HG03066 (cell line): ENCODE results near the gene UBE4A.

Experiments used
- ATAC-seq: cut with Tn5 transposase; IDR thresholded peaks from one replicate; pipeline ENCODE4 v1.9.1; 2021; ENCODE audit warnings: low read depth; ENCODE audit not compliant: unreplicated experiment

UBE4A gene

GRCh38 chr11:118435893-118436624 is 76.7 kb downstream of the UBE4A start, which contains the start of gene KMT2A:
Gene KMT2A, plus strand, starts transcription at chr11:118436492. Its CDS starts 21 bp downstream, at chr11:118436513.
- ATAC-seq: peak; percentile 49

DNA sequence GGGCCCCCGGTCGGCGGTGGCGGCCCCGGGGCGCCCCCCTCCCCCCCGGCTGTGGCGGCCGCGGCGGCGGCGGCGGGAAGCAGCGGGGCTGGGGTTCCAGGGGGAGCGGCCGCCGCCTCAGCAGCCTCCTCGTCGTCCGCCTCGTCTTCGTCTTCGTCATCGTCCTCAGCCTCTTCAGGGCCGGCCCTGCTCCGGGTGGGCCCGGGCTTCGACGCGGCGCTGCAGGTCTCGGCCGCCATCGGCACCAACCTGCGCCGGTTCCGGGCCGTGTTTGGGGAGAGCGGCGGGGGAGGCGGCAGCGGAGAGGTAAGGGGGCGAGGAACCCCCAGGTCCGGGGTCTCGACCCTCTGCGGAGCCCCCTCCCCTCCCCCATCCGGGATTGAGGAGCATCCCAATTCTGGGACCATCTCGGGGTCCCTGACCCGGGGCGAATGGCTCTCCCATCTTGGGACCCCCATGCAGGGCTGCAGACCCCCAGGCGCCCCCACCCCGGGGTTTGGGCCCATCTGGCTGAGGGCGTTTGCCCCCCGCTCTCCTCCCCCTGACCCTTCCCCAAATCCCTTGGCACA is 77.3 kb downstream of the UBE4A start:
- peak; percentile 15 for ATAC-seq

DNA sequence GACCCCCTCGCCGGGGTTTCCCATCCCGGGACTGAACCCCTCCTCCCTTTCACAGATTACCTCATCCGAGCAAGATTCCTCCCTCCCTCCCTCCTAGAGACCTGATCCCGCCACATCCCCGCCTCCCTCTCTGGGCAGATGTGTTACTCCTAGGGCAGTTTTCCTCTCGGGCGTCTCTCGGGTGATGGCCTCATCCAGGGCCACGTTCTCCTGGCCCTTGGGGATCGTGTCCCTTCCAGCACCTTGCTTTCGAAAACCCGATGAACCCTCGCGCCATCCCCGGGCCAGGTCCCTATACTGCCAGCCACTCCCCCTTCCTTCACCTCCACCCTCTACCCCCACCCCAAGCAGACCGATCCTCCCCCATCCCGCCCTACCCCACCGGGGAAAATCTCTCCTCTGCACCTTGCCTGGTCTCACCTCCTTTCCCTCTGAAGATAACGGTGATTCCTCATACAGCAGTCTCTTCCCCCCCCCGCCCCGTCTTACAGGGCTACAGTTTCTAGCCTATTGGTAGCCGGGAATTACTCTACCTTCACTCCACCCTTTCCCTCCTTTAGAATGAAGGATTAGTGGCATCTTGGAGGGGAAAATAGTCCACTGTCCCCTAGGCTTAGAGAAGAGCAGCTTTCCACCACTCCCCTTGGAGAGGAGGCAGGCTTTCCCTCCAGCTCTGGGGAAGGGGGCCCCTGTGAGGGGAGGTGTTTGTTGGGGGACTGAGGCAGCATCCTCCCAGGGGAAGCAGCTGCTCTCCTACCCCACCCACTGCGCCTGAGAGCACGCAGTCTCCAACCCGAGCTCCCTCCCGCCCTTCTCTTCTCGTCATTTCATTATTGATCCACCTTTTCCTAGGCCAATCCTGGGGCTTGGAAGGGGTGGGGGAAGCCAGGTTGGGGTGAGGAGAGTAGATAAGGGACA is 78.1 kb downstream of the UBE4A start:
- no peak for ATAC-seq

DNA sequence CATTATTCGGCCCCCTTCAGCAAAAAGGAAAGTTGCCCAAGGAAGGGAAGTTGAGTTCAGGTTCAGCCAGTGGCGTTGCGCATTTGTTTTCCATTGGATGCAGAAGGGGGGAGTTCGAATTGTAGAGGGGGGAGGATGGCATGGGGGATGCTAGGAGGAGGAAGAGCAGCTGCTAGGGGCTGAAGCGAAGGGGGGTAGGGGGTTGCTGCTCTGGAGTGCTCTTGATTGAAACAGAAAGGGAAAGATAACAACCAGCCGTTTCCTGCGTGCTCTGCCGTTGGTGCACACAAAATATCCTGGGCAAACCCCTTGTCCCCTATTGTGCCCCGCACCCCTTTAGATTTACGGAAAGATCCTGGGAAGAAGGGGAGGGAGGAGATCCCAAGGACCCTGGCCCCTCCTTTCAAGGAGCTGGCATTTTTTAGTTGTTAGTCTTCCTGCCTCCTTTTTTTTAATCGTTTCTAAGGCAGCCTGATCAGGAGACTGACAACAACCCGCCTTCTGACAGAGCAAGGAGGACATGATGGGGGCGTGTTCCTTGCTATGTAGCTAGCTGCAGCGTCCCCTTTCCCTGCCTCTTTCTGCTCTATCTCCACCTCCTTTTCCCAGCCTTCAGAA is 79.0 kb downstream of the UBE4A start:
- no peak for ATAC-seq

GRCh38 chr11:118439646-118440045 is 80.2 kb downstream of the UBE4A start:
- no peak for ATAC-seq

GRCh38 chr11:118441770-118442275 is 82.4 kb downstream of the UBE4A start:
- ATAC-seq: no peak

DNA sequence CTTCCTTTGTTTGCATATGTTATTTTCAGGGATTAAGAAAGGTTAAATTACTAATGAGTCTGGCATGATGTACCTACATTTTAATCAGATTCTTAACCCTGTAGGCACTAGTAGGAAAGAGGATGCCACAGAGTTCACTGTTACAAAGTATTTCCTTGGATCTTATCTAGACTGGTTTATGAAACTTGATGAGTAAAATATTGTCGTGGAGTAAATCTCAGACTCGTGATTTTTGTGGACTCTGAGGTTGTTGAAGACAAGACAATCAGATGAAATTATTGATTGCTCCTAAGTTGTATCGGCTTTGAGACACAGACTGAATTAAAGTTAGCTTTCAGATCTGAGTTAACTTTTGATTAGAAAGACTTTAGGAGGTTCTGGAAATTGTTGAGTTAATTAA is 82.9 kb downstream of the UBE4A start:
- ATAC-seq: no peak

DNA sequence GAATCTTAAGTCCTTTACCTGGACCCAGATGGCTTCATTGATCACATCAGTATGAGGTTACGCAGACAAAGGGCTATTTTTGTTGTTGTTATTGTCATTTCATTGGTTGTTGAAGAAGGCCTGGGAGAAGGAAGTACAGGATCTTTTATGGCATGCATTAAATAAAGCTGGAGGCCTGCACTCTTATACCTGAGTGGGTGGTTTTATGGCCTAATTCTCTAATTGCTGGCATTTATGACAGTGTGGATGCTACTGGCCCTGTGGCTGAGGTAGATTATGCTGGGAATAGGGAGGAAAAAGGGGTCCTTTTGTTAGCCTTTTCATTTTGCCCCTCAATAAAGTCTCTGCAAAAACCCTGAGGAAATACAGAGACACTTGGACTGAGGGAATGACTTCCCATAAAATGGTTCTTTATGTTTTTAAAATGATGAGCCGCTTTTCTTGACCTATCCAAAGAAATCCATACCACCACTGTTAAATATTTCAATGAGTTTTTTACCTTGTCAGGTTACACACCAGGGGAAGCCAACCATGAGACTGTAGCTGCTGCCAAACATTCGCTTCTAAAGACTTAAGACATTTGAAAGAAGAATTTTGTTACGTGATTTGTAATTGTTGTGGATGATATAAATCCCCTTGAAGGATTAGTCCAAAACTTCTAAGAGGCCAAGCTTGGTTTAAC is 83.6 kb downstream of the UBE4A start:
- ATAC-seq: no peak

- ATAC-seq: no peak
Observed at GRCh38 chr11:118443590-118444218, 84.3 kb downstream of the UBE4A start.

DNA sequence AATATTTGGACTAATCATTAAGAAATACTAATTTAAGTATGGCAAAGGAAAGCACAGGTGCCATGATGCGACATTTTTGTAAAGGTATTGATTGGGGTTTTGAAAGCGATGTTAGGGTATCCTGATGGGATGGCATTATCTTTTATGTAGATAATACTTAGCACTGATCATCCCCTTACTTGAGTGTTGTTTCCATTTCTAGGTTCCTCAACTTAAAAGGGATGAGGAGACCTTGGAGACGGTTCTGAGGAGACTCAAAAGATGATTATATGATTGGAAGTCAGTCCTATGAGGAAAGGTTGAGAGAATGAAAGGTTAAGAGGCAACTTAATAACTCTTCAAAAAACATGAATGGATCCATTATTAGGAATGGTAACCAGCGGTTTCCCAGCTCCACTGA is 88.0 kb downstream of the UBE4A start:
- no peak for ATAC-seq

GRCh38 chr11:118448294-118448693 is 88.9 kb downstream of the UBE4A start:
- peak; percentile 84 for ATAC-seq
